HG02642 (cell line): ENCODE data around the gene LCE4A.

Experiments
- ATAC-seq: cut with Tn5 transposase; IDR thresholded peaks from one replicate; pipeline ENCODE4 v1.9.1; 2021; ENCODE audit warnings: mild to moderate bottlenecking; ENCODE audit not compliant: unreplicated experiment, poor library complexity

LCE4A gene

GRCh38 chr1:152745289-152745704 is 37.3 kb downstream of the LCE4A start:
- ATAC-seq, result no peak

GRCh38 chr1:152745765-152746444 is 37.9 kb downstream of the LCE4A start:
- no peak for ATAC-seq

- no peak for ATAC-seq
Observed at GRCh38 chr1:152747831-152748230, 39.9 kb downstream of the LCE4A start.

GRCh38 chr1:152752225-152752624 is 44.3 kb downstream of the LCE4A start:
- no peak for ATAC-seq

- no peak for ATAC-seq
Observed at GRCh38 chr1:152753586-152753985, 45.6 kb downstream of the LCE4A start.

GRCh38 chr1:152756872-152757271 is 48.9 kb downstream of the LCE4A start:
- no peak for ATAC-seq

GRCh38 chr1:152757747-152758146 is 49.8 kb downstream of the LCE4A start, which contains the start of gene KPRP:
KPRP (plus strand) TSS chr1:152758025; CDS start chr1:152759589, 1,564 bp downstream.
- ATAC-seq, result no peak

- no peak for ATAC-seq
Observed at GRCh38 chr1:152758636-152759035, 50.7 kb downstream of the LCE4A start.
